ENCODE measurements around the gene MGAT5B. TPM values are rescaled to one million over a fixed set of nuclear protein-coding genes. Genes with fewer than 3 reads are reported as not detected.
"Not testable (repeated sequence)": the region's sequence is repeated elsewhere in the genome, so short reads cannot be mapped to it uniquely, and the experiment has no call there.

The MGAT5B gene
- polyA plus RNA-seq, 4 donors, result 1.2 to 2.2 (median 1.3) TPM

DNA sequence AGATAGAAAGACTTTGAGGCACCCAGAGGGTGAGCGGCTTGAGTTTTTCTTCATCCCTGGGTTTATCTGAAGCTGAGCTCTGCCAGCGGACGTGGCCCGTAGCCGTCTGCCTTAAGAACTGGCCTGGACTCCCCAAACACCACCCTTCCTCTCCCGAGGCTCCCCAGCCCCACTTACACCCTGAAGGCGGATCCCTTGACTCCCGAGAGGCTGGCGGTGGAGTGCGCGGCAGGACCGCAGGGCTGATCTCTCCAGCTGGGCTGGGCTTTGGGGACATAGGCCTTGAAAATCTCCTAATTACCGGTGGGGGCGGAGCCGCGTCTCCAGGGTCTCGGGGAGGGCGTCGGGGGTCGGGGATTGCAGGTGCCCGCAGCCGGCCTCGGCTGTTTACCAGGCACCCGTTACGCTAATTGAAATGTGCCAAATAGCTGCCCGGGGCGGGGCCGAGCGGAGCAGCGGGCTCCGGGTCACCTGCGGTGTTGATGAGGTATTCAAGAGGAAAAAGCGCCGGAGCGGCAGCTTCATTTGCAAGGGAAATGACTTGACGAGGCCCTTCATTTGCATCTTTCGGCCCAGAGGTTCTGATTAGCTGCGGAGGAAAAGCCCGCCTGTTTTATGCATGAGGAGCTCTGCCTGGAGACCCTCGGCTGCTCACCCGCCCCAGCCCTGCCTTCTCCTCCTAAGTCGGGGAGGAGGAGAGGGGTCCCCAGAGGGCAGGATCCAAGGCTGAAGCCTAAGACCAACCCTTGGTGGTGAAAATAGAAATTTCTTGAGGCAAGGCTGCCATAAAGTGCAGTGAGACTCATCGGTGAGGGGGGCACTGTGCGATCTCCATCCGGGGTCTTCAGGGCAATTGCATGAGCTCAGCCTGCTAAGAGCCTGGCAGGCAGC lies 100.7 kb downstream of the MGAT5B start:
- DNase-seq (ENCODE audit: low read depth in 4 of 4, low spot score in 3 of 4), result peak in 3 of 4 donors; percentile 58 to 78 (median 59)

DNA sequence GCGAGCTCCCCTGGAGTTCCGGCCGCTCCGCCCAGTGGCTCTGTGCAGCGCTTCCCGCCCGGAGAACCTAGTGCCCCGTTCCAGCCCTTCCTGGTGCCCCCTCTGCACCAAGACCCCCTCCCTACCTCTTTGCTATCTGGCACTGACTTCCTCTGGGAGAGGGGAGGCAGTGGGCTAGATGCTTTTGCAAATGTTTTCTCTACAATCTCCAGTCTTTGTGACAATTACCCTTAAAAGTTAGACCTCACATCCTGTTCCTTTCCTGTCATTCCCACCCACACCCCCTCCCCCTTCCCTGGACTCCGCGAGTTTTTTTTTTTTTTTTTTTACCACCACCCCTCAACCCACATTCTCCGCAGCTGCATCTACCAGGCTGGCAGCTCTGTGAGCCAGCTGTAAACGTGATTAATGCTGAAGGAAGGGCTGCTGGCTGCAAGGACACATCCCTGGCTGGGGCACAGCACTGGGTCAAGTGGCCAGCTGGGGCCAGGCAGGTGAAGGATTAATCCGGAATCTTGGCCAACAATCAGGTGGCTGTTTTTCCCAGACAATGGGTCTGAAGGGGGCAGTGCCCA lies 101.5 kb downstream of the MGAT5B start:
- DNase-seq (ENCODE audit: low read depth in 4 of 4, low spot score in 3 of 4), result no peak

DNA sequence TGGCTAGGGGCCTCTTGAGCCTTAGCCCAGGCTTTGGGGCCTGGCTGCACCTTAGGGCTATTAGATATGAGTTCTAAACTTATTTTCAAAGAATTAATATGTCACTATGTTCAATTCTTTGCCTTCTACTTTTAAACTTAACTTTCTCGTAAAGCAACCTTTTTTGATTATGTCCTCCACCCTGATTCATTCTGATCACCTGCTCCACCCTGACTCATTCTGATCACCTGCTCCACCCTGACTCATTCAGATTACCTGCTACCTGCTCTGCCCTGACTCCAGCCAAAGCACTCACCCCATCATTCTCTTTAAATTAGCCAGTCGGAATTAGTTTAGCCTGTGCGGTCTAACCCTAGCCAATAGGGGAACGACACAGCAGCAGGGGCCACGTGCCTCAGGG lies 102.0 kb downstream of the MGAT5B start:
- DNase-seq (ENCODE audit: low read depth in 4 of 4, low spot score in 3 of 4), result not testable (repeated sequence)

DNA sequence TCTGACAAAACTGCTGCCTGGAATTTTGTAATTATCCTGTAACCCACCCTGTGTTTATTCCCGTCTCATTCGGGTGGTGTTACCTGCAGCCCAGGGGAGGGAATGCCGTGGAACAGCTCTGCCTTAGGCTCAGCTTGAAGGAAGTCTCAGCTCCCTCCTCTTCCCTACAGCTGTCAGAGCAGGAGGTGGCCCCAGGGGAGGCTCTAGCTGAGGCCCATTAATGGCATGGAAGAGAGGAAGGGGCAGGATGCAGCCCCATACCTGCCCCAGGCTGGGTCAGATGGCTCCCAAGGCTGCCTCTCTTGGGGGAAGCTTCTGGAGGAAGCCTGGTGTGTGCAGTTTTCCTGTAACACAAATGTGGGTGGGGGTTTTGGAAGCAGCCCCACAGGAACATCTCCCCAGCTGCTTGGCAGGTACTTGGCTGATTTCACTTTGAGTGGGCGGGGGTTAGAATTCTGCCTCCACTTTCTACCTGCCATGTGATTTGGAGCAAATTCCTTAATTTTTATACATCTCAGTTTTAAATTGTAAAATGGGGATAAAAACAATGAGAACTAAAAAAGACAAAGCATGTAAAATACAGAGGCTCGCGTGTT lies 103.9 kb downstream of the MGAT5B start:
- no peak for DNase-seq (ENCODE audit: low read depth in 4 of 4, low spot score in 3 of 4)

DNA sequence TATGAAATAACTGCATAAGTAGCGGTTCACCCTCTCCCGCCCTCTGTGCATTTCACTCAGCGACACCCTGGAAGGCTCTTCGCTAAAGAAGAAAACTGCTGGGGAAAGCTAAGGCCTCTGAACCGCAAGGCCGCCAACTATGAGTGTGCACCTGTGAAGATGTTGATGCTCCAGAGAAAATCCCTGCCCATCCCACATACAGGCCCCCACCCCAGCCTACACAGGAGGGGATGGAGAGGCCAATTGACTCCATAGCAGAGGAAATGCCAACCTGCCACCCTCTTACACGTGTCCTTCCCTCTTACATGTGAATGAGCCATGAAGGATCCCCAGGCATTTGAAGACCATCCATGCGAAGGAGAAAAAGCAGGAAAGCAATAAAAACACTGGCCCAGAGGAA lies 104.8 kb downstream of the MGAT5B start:
- no peak for DNase-seq (ENCODE audit: low read depth in 4 of 4, low spot score in 3 of 4)

DNA sequence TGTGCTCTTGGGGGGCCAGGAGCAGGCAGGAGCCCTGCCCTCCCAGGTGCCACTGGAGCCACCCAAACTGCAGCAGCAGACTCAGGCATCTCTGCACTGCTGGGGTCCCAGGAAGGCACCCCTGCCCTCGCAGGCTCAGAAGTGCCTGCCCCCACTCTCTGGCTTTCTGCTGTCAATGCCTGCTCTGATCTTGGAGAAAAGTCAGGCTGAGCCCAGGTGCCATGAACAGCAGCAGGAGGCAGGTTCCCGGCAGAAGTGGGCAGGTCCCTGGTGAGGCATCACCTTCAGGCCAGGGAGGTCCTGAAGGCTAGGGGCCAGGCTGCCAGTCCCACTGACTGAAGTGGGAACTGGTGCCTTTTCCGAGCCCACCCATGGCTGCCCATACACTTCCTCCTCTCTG lies 106.5 kb downstream of the MGAT5B start:
- DNase-seq (ENCODE audit: low read depth in 4 of 4, low spot score in 3 of 4), result no peak

DNA sequence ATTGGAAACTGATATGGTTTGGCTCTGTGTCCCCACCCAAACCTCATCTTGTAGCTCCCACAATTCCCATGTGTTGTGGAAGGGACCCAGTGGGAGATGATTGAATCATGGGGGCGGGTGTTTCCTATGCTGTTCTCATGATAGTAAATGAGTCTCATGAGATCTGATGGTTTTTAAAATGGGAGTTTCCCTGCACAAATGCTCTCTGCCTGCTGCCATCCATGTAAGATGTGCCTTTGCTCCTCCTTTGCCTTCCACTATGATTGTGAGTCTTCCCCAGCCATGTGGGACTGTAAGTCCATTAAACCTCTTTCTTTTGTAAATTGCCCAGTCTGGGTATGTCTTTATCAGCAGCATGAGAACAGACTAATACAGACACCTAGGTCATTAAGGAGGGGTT lies 109.8 kb downstream of the MGAT5B start:
- DNase-seq (ENCODE audit: low read depth in 4 of 4, low spot score in 3 of 4), result not testable (repeated sequence)

DNA sequence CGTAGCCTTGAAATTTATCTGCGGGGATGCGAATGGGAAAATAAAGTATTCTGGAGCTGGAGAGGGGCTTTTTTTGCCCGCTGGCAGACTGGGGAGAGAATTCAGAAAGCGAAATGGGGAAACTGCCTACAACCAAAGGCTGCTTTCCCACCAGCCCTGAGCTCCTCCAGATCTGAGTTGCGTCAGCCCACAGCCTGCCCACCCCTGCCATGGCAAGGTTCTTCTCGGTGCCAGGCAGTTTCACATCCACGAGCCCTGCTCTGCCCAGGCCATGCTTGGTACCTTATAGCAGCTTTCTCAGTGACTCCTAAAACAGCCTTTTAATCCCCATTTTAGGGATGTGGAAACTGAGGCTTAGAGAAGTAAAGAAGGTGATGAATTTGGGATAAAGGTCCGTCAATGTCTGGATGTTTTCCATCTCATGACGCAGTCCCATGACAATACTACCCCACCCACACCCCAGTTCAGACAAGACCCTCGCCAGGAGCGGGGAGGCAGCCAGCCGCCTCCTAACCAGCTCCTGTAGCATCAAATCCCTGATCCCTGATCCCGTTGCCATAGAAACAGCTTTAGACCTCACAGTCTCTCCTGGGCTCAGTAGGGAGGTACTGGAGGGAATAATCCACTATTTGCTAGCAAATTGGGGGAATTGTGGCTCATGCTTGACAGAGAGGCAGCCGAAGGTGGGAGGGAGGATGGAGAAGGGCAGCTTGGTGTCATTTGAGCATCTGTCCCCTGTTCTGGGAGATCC lies 113.5 kb downstream of the MGAT5B start:
- no peak for DNase-seq (ENCODE audit: low read depth in 4 of 4, low spot score in 3 of 4)

DNA sequence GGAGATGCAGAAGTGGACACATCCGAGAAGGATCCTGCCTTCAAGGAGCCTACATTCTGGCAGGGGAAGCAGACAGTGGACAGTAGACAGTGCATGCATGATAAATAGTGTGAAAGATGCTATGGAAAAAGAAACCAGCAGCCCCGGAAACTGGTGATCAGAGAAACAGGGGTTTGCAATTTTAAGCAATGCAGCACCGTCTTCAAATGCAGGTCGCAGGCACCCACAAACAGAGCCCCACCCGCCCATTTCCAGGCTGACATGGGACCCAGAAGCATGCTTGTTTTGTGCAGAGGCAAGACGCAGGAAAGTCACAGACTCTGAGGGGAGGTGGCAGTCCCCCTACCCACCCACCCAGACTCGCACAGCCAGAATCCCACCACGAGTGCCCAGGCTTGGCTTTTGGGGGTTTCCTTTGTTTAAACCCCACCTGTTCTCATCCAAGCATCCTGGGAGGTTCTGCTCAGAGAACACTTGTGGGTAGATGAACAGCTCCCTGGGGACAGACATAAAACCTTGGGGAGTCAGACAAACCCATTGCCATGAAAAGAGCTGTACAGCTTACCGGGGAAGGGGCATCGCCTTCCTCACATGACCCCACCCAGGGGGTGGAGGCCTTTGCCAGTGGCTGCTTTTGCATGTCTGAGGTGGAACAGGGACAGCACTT lies 114.3 kb downstream of the MGAT5B start:
- DNase-seq (ENCODE audit: low read depth in 4 of 4, low spot score in 3 of 4), result no peak

DNA sequence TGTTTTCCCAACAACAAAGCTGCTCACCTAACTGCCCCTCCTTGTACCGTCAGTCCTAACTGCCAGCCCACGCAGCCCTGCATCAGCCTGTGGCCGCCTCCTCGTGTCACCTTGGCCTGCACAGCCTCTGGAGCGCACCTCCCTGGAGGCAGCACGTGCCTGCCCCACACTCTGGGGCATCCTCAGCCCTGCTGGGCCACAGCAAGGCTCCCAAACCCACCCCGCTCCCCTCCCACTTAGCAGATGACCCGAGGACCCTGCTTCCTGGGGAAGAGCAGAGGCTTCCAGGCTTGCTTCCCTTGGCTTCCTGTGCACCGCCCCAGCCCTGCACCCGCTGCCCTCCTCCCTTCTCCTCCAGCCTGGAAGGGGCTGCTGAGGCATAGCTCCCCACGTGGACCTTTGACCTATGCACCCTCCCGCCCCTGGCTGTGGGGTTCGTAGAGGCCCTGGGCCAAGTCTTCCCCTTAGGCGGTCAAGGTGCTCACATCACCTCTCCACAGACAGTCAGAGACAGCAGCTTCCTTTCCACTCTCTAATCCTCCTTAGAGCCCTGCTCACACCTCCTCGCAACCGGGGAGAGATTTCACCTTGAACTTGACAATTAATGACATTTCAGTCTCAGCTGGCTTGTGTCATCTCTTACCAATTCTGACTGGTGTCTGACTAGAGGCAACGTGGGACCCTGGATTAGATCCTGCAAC lies 115.0 kb downstream of the MGAT5B start:
- no peak for DNase-seq (ENCODE audit: low read depth in 4 of 4, low spot score in 3 of 4)

DNA sequence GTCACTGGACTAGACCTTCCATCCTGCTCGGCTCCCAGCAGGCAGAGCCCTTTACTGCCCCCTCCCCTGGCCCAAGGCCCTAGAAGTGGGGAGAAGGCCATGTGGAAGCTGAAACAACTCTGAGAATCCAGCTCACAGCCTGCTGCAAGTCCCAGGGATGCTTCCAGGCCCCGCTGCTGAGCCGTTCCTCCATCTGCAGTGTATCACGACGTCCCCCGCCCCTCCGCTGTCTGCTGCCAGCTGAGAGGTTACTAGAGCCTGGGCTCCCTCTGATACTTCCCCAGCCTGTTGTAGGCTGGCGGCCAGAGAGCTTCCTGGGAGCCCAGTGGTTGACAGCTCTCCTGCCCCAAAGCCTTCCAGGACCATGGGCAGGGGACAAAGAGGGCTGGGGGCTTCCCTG lies 118.2 kb downstream of the MGAT5B start:
- no peak for DNase-seq (ENCODE audit: low read depth in 4 of 4, low spot score in 3 of 4)

DNA sequence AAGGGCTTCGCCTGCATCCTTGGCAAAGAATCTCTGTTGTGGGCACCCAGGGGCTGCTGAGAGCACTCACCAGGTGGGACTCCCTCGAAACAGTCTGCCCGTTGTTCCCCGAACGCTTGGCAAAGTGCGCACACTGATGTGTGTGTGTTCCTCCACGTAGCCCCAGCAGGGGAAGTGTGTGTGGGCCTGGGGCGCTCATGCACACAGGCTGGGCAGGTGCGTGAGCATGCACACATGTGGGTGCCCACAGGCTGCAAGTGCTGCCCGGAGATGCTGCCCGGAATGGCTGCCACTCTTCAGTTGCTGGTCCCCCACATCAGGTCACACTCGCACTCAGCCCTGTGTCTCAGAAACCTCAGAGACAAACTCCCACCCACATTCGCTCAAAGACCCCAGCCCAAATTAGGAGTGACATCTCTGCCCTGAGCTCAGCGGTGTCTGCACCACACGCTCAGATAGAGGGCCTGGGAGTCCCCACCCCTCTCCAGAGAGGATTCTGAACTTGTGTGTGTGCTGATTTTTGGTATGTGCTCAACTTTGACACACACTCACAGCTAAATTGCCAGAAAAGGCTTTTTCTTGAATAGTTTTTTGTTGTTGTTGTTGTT lies 119.4 kb downstream of the MGAT5B start:
- no peak for DNase-seq (ENCODE audit: low read depth in 4 of 4, low spot score in 3 of 4)

DNA sequence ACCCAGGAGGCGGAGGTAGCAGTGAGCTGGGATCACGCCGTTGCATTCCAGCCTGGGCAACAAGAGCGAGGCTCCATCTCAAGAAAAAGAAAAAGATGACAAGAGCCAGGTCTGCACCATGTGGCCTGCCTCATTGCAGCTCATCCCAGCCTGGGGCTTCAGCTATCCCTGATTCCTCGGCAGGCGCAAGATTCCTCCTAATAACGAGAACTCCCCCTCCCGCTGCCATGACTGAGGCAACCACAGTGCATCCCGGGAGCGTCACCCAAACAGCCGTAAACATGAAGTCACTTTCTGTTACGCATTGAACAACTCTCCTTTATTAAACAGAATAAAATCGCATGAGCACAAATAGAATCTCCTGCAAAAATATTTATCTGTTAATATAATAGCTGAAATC lies 120.6 kb downstream of the MGAT5B start:
- DNase-seq (ENCODE audit: low read depth in 4 of 4, low spot score in 3 of 4), result no peak

DNA sequence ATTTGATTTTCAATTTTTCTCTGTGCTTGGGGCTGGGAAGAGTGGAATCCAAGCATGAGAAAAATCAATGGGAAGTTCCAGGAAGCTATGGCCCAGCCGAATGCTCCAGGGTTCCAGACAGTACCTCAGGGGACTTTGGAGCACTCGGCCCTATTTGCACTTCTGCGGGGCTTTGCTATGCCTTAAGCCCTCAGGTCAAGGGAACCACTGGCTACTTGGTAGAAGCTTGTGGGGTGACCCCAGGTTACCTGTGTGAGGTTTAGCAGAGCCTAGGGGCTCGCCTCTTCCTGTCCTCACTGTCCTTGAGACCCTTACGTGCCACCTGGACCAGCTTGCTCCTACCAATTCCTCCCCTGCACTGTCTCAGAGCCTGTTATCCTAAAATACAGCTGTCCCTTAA lies 121.3 kb downstream of the MGAT5B start:
- DNase-seq (ENCODE audit: low read depth in 4 of 4, low spot score in 3 of 4), result no peak

DNA sequence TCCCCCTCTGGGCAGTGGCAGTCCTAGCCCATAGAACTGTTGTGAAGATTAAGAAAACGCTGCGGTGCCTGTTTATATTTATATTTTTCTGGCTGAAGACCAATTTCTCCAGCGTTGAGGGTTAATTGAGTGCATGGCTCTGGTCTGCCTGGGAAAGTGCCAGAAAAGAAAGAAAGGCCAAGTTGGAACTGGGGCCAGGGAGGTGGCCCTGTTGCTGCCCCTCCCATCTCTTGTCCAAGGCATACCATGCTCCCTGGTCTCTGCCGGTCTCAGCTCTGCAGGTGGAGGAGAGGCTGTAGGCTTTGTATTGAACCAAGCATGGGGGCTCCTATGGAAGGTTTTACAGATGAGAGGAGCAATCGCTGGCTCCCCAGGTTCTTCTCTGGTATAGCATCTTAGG lies 124.7 kb downstream of the MGAT5B start:
- no peak for DNase-seq (ENCODE audit: low read depth in 4 of 4, low spot score in 3 of 4)

DNA sequence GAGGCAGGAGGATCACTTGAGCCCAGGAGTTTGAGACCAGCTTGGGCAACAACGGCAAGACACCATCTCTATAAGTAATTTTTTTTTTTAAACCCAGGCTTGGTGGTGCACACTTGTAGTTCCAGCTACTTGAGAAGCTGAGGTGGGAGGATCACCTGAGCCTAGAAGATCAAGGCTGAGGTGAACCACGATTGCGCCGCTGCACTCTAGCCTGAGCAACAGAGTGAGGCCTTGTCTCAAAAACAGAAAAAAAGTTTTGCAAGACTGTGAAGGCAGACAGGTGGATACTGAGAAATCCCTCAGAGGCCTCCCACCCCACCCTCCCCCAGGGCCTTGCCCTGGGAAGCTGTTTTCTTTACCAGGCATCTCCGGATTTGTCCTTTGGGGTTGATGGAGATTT lies 125.4 kb downstream of the MGAT5B start:
- DNase-seq (ENCODE audit: low read depth in 4 of 4, low spot score in 3 of 4), result no peak

DNA sequence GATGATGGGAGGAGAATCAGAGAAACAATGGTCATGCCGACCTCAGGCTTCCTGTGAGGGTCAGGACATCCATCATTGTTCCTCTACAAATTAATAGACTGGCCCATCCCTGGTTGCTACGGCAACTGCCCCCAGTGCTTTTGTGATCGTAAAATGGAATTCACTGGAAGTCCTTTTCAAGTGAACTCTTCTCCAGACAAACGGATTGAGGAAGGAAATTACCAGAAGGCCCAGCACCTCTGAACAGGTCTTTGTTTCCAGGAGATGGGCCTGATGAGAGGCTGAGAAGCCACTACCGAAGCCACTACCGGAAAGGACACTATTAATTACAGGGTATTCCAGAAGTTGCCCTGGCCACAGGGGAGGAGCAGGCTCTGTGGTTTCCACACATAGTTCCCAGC lies 126.0 kb downstream of the MGAT5B start:
- peak in 1 of 4 donors; percentile 27 for DNase-seq (ENCODE audit: low read depth in 4 of 4, low spot score in 3 of 4)

DNA sequence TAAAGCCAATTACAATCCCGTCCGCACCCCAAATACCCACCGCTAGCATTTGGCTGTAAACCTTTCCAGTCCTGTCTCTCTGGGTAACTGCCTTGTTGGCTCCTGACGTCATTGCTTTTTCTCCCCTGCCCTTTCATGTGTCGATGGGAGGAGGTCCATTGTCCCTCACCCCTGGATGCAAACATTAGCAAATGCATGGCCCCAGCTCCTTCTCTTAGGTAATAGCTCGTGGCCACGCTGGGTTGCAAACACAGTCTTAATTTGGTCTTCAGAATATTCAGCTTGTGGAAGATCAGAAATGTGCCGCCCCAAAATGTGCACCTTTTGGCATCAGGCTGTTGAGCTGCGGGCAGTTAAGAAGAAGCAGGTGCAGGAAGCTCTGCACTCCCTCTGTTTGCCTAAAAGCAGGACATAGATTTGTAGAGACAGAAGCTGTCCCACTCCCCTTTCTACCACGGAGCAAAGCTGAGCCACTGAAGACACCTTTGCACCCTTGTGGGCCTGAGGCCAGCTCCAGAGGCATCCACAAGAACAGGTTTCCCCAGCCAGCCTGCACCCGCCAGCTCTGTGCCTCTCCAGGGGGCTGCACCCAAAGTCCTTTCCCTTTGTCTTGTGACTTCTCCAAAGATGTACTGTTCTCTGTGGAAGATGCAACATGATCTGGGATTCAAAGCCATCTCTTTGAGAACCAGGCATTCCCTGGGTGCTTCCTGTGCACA lies 127.3 kb downstream of the MGAT5B start:
- no peak for DNase-seq (ENCODE audit: low read depth in 4 of 4, low spot score in 3 of 4)

Data from left renal pelvis (tissue), 4 donors.